NOMO-1 treated with DMSO at 0.1 percent for 48 hours (cell line): ENCODE measurements around the gene MAP2K2.

Experiments used
- DNase-seq: peaks from one replicate; lab custom pipeline; 2025; ENCODE audit not compliant: unreplicated experiment; lab: John Stamatoyannopoulos, UW

Gene MAP2K2

DNA sequence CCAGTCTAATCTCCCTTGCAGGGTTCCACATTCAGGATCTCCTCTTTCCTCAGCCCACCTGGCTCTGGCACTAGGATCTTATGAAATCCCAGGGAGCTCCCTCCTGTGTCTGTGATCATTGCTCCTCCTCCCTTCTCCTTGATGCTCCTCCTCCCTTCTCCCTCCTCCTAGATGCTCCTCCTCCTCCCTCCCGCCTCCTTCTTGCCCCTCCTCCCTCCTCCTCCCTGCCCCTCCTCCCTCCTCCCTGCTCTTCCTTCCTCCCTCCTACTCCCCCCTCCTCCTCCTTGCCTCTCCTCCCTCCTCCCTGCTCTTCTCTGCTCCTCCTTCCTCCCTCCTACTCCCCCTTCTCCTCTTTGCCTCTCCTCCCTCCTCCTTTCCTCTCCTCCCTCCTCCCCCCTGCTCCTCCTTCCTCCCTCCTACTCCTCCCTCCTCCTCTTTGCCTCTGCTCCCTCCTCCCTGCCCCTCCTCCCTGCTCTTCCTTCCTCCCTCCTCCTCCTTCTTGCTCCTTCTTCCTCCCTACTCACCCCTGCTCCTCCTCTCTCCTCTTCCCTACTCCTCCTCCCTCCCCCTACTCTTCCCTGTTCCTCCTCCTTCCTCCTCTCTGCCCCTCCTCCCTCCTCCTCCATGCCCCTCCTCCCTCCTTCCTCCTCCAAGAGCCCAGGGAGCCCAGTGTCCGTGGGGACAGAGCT lies 42.3 kb downstream of the MAP2K2 start:
- DNase-seq, result no peak

- DNase-seq, result no peak
Measured at GRCh38 chr19:4080473-4080872, 43.4 kb downstream of the MAP2K2 start.

DNA sequence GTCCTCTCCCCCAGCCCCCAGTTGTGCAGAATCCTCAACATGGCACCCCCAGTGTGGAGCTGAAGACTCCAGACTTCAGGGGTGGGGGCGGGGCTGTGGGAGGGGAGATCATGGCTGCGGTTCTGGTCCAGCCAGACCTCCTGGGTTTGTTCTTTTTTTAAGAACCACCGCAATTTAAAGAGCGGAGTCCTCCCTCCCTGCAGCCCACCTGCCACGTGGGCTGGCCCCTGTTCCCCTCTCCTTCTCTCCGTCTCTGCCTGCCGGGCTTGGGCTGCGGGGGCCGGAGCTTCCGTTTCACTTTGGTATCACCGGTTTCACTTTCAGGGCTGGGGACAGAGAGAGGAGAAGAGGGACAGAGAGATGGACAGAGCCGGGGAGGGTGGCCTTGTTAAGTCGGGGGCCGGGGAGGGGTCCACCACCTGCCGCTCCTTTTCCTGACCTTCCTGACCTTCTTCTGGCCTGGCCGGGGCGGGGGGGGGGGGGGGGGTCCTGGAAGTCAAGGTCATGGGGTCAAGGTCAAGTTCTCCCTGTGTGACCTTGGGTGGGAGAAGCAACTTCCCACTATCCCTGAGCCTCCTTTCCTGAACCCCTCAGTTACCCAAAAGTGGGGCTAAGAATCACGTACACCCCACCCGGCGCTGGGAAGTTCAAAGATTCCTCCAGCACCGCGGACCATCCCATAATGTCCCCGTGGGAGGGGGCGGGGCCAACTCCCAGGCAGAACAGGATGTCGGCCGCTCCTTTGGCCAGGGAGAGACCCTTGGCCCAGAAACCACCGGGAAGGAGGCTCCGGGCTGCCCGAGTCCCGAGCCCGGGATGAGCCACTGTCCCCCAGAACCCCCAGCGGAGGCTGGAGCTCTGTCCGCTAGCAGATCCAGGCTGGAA lies 45.9 kb downstream of the MAP2K2 start:
- peak; percentile 42 for DNase-seq

DNA sequence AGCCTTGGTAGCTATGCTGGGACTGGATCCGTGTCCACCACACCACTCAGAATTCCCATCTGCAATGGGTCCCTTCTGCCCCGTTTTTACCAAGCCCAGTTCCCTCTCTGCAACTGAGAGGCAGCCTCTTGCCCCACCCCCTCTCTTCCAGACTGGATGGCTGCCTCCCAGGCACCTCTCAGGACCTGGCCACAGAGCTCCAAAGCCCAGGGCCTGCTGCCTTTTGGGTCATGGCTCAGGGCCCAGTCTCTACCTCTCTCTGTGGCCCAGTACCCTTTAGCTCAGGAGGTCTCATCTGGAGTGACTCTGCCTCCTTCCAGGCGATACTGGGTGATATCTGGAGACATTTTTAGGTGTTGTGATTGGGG lies 46.9 kb downstream of the MAP2K2 start:
- no peak for DNase-seq

DNA sequence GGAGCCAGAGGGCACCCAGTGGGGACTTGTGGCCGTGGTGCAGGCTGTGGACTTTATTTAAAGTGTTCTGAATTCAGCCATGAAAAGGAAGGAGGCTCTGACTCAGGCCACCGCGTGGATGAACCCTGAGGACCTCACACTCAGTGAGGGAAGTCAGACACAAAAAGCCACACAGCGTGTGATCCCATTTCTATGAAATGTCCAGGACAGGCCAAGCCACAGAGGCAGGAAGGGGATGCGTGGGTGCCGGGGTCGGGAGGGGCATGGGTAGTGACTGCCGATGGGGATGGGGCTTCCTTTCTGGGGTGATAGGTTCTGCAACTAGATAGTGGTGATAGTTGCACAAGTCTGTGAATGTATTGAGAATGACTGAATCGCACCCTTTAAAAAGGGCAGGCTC lies 48.5 kb downstream of the MAP2K2 start:
- DNase-seq, result no peak

DNA sequence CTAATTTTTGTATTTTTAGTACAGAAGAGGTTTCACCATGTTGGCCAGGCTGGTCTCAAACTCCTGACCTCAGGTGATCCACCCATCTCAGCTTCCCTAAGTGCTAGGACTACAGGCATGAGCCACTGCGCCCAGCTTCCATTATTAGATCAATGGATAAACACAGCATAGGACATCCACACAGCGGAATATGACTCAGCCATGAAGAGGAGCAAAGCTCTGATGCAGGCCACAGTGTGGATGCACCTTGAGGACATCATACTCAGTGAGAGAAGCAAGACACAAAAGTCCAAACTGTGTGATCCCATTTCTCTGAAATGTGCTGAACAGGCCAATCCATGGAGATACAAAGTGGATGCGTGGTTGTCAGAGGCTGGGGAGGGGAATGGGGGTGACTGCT lies 52.3 kb downstream of the MAP2K2 start:
- DNase-seq, result no peak

GRCh38 chr19:4069331-4069959 lies 54.5 kb downstream of the MAP2K2 start:
- DNase-seq, result no peak

DNA sequence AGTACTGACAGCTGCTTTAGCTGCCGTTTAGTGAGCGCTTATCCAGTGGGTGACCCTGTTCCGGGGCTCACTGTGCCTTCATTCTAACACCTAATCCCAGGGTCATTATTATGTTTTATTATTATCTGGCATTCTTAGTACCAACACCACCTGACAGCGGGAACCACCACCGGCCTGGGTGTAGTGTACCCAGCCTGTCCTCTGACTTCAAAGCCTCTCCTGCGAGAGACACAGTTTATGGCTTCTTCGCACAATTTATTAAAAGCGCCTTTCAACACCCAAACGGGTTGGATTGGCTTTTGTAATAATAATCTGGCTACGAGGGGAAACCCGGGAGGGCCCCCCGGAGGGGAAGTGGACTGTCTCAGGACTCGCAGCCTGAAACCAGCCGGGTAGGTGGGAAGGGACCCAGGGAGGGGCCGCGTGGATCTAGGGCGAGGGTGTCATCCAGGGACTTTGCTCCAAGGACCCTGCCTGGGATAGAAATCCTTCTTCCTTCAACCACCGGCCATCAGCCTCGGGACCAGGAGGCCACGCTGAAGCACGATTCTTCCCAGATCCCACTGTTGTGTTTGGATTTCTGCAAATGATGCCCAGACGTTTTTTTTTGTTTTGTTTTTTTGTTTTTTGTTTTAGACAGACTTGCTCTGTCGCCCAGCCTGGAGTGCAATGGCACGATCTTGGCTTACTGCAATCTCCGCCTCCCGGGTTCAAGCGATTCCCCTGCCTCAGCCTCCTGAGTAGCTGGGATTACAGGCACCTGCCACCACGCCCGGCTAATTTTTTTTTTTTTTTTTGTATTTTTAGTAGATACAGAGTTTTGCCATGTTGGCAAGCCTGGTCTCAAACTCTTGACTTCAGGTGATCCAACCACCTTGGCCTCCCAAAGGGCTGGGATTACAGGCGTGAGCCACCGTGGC lies 55.6 kb downstream of the MAP2K2 start:
- DNase-seq, result peak; percentile 35

- DNase-seq, result no peak
Measured at GRCh38 chr19:4067396-4068046, 56.4 kb downstream of the MAP2K2 start.

GRCh38 chr19:4066682-4067395 lies 57.1 kb downstream of the MAP2K2 start, which contains the start of gene ZBTB7A:
ZBTB7A (minus strand) TSS chr19:4066899; CDS start chr19:4055232, 11,667 bp downstream.
- DNase-seq, result peak; percentile 94

DNA sequence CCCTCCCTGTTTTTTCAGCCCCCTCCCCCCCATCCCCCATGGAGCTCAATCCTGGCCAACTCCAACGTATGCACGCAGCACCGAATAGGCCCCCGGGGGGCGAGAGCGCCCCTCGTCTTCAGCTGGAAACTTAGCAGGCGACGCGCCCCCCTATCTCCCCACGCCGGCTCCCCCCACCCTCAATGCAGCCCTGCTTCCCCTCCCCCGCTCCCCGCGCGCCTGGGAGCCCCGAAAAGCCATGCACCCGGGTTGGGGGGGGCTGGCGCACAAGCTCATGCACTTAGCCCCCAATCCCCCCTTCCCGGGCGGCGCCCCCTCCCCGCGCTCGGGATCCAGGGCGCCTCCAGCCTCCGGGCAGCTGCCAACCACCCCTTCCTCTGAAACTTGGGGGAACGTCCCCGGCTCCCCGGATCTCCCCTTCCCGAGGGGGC lies 57.7 kb downstream of the MAP2K2 start:
- DNase-seq, result no peak

GRCh38 chr19:4065430-4066175 lies 58.3 kb downstream of the MAP2K2 start:
- DNase-seq, result peak; percentile 91

DNA sequence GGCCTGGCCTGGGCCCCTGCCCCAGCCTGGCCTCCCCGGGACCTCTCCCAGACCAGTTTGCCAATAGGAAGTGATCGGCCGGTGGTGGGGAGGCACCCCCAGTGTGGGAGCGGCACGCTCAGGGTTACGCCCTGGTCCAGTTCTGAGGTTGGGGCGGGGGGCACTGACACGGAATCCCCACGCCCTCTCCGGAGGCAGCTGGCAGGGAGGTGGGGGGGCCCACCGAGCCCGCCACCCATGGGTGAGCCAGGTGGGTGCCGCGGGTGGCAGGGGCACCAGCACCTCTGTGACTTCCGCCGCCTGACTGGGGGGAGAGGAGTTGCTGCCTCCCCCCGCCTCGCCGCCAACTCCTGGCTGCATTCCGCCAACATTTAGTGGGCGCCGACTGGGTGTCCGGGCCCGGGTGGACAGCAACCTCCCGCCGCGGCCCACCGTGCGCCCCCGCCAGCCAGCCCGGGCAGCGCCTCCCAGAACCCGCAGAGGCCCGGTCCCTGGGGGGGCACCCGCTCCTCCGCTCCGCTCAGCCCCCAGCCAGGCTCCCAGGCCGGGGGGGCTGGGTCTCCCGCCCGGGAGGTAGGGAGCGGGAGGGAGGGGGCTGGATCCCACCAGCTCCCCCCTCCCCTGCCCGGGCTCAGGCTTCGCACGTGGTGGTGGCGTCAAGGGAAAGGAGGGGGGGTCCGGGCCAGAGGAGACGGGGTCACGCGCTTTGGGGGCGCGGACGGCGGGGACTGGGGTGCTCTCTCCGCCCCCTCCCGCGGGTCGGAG lies 59.2 kb downstream of the MAP2K2 start:
- DNase-seq, result no peak

DNA sequence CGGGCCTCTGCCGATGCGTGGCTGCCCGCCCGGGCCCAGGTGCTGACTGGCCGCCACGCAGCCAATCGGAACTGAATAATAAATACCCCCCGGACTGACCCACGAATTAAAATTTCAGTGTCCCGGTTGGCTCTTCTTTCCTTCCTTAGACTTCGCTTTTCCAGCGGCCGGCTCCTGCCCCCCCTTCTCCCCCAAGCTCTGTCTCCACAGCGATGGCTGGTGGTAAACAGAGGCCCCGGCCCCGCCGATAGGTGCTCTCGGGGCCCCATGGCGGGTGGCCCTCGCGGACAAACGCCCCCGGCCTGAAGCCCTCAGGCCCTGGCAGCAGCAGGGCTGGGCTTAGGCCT lies 59.8 kb downstream of the MAP2K2 start:
- no peak for DNase-seq

- no peak for DNase-seq
Measured at GRCh38 chr19:4063369-4064148, 60.4 kb downstream of the MAP2K2 start.

DNA sequence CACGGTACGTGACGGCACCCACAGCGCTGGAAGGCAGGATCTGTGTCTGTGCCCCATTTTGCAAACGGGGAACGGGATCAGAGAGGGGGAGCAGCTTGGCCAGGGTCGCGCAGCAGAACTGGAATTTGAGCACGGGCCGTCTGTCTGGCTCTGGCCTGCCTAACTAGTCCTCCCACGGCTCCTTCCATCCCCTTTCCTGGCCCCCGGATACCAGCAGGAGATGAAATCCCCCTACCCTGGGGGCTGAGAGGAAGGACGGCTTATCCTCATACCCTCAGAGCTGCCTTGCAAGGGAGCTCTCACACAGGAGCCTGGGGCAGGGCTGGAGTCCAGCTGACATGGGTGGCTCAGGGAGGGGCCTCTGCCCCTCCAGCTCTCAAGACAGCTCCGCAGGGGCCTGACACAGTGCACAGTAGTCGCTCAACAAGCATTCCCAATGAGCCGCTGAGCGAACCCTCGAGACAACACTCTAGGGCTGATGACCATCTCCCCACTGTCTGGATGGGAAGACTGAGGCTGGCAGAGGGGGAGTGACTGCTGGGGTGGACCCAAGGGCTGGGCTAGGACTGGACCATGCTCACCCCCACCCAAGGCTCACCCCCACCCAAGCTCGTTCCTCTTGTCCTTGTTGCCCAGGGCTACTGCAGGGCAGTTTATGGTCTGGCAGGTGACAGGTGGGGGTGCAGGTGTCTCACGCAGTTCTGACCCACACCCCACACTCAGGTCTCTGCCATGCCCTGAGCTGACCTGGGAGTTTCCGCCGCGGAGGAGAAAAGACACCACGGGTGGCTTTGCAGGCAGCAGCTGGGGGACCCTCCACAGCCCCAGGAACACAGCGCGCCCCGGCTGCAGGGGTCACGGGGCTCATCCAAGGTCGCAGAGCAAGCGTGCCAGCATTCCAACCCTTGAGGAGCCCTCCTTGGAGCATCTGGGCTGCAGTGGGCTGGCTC lies 61.2 kb downstream of the MAP2K2 start:
- DNase-seq, result no peak
